Nephron progenitor cell (in vitro differentiated cells): ENCODE data around the gene PPFIBP2.

ENCODE experiments used
- DNase-seq: peaks from one replicate; pipeline ENCODE4 v3.0.0; 2021
- H3K27ac Mint-ChIP-seq: 2 replicates; pipeline ENCODE4 v1.8.0; 2021; ENCODE audit warnings: mild to moderate bottlenecking, moderate library complexity, mixed read lengths
- H3K27me3 Mint-ChIP-seq: 2 replicates; pipeline ENCODE4 v1.8.0; 2021; ENCODE audit warnings: mild to moderate bottlenecking, low read depth, mixed read lengths; ENCODE audit not compliant: poor library complexity
- H3K36me3 Mint-ChIP-seq: 2 replicates; pipeline ENCODE4 v1.8.0; 2021; ENCODE audit warnings: low read depth, mixed read lengths
- H3K4me1 Mint-ChIP-seq: 2 replicates; pipeline ENCODE4 v1.8.0; 2021; ENCODE audit warnings: mixed read lengths
- H3K4me3 Mint-ChIP-seq: 2 replicates; pipeline ENCODE4 v1.8.0; 2021; ENCODE audit warnings: mild to moderate bottlenecking, moderate library complexity, mixed read lengths
- H3K9me3 Mint-ChIP-seq: 2 replicates; pipeline ENCODE4 v1.8.0; 2021; ENCODE audit warnings: mild to moderate bottlenecking, moderate library complexity, mixed read lengths
- TF ChIP-seq, protein P1 (sequence below): fragments of 200-600 bp; sonication (generic); IDR thresholded peaks from 2 replicates; pipeline ENCODE4 v1.5.0; 2021; ENCODE audit warnings: antibody characterized with exemption

PPFIBP2 gene

DNA sequence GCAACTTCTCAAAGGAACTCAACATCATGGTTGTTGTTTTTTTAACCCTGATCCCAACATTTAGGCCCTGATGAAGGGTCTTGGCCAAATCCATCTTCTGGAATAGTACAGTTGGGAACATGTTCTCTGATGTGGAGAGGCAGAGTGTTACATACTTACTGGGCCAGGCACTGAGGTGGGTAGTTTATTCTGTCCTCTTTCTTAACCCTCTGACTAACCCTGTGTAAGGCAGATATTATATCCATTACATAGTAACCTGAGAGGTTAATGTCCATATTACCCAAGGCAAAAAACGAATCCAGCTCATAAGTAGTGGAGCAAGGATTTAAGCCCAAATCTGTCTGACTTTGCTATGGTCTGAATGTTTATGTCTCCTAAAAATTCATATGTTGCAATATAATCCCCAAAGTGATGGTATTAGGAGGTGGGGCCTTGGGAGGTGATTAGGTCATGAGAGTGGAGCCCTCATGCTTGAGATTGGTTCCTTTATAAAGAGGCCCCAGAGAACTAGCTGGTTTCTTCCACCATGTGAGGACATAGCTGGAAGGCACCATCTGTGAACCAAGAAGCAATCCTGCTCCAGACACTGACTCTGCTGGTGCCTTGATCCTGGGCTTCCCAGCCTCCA is 16.3 kb downstream of the PPFIBP2 start:
- TF ChIP-seq, protein P1, sequence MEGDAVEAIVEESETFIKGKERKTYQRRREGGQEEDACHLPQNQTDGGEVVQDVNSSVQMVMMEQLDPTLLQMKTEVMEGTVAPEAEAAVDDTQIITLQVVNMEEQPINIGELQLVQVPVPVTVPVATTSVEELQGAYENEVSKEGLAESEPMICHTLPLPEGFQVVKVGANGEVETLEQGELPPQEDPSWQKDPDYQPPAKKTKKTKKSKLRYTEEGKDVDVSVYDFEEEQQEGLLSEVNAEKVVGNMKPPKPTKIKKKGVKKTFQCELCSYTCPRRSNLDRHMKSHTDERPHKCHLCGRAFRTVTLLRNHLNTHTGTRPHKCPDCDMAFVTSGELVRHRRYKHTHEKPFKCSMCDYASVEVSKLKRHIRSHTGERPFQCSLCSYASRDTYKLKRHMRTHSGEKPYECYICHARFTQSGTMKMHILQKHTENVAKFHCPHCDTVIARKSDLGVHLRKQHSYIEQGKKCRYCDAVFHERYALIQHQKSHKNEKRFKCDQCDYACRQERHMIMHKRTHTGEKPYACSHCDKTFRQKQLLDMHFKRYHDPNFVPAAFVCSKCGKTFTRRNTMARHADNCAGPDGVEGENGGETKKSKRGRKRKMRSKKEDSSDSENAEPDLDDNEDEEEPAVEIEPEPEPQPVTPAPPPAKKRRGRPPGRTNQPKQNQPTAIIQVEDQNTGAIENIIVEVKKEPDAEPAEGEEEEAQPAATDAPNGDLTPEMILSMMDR = no peak
- DNase-seq = no peak
- peaks cover 24% of the 10 kb centered on the region for H3K27me3 Mint-ChIP-seq
- no peaks in the 10 kb centered on the region for H3K36me3 Mint-ChIP-seq
- H3K4me1 Mint-ChIP-seq = peaks cover 6% of the 10 kb centered on the region
- H3K4me3 Mint-ChIP-seq = no peak overlapping the region
- H3K27ac Mint-ChIP-seq = no peak overlapping the region
- H3K9me3 Mint-ChIP-seq = no peaks in the 10 kb centered on the region

DNA sequence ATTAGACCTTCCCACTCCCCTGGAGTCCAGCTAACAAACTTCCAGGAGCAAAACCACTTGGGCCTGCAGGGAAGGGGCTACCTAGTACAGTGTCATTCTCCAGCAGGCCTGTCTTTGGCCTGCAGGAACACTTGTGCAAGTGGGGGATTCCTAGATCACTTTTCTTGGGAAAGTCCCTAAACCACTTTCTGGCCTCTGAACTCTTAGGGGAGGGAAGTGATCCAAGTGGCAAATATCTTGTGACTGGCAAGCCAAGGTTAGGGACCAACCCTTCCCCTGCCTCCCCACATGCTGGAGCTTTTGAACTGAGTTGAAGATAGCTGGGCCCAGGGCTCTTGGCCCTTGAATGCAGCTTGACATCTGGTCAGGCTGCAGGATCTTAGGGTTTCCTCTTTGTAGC is 17.2 kb downstream of the PPFIBP2 start:
- no peaks in the 10 kb centered on the region for H3K9me3 Mint-ChIP-seq
- peaks cover 8% of the 10 kb centered on the region for H3K4me1 Mint-ChIP-seq
- no peak overlapping the region for H3K27ac Mint-ChIP-seq
- H3K4me3 Mint-ChIP-seq = no peak overlapping the region
- no peaks in the 10 kb centered on the region for H3K36me3 Mint-ChIP-seq
- no peak for DNase-seq
- peaks cover 28% of the 10 kb centered on the region for H3K27me3 Mint-ChIP-seq
- TF ChIP-seq, protein P1 = no peak

DNA sequence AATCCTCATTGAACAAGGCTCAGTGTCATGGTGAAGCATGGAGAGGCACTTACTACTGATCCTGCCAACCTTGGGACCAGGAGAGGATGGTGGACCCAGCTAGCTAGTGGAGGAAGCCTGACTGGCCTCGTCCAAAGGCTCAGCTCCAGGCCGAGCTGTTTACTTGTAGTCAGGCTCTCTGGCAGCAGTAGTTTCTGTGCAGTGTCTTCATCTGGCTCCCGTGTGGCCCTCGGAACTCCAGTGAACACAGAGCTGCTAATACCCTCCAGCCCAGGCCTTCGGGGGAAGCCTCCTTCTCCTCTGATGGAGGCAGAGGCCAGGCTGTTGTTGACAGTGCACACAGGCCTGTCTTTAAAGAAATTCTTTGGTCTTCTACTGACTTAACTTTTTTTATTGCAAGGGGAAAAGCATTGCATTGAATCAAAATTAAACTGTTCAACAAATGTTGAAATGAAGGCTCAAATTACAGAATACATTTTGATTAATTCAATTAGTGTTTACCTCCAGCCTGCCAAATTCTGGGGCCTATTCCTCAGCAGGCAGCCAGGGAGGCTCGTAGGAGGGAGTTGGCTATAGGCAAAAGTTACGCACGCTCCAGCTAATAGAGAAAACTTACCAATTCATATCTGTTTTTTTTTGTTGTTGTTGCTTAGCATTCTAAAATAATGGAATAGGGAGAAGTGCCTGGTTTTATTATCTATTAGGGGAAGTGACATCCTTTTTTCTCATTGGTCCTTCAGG is 18.8 kb downstream of the PPFIBP2 start:
- DNase-seq = no peak

DNA sequence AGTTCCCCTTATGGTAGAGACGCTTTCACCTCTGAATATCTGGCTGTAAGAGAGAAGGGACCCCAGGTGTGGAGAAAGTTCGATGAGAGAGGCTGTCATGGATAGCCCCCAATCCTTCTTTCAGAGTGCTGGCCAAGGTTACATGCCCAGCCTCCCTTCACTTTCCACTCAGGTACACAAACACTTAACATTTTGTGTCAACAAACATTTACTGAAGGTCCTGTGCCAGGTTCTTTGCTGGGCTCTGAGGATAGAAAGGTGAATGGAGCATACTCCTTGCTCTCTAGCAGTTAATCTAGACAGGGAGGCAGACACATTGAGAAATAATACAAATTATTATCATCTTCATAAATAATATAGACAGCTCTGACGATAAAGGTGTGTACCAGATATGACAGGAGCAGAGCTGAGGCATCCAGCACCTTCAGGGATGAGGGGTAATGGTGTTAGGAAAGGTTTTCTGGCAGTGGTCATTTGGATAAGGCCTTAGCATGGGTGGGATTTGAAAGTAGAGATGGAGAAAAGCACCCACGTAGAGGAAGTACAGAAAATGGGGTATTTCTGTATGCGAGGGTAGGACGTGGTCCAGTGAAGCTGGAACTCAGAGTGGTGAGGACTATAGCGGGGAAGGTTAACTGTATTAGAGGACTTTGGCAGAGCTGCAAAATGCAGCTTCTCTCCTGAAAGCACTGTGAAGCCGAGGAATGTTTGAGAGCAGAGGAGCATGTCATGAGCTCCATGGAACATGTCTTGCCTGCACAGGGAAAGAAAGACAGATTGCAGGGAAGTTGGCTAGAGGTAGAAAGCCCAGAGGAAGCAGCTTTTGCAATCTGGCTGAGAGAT is 19.6 kb downstream of the PPFIBP2 start:
- Mint-ChIP-seq H3K36me3 (no peaks in the 10 kb centered on the region), H3K27ac (no peak overlapping the region), H3K4me1 (peaks cover 14% of the 10 kb centered on the region), H3K4me3 (no peak overlapping the region), H3K27me3 (peaks cover 37% of the 10 kb centered on the region), H3K9me3 (no peaks in the 10 kb centered on the region)
- TF ChIP-seq, protein P1 = no peak
- no peak for DNase-seq

More for the DNA sequence above, 18.8 kb downstream of the PPFIBP2 start:
- no peak overlapping the region for H3K4me3 Mint-ChIP-seq
- H3K9me3 Mint-ChIP-seq = no peaks in the 10 kb centered on the region
- peaks cover 14% of the 10 kb centered on the region for H3K4me1 Mint-ChIP-seq
- H3K27ac Mint-ChIP-seq = no peak overlapping the region
- TF ChIP-seq, protein P1 = no peak
- H3K27me3 Mint-ChIP-seq = peaks cover 32% of the 10 kb centered on the region
- H3K36me3 Mint-ChIP-seq = no peaks in the 10 kb centered on the region

DNA sequence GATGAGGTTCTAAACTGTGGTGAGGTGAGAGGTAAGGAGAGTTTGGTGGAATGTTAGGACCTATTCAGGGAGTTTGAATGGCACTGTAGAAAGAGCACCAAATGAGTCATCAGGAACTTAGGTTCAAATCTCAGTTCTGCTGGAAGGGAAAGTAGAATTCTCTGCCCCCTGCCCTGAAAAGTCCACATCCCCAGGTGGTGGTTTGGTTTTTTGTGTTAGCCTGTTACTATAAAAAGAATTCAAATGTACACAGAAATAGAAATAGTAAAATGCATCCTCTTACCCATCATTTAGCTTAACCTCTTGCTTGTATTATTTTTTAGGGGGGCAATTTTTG is 20.2 kb downstream of the PPFIBP2 start:
- peaks cover 38% of the 10 kb centered on the region for H3K27me3 Mint-ChIP-seq
- H3K27ac Mint-ChIP-seq = no peak overlapping the region
- no peak for DNase-seq
- no peaks in the 10 kb centered on the region for H3K9me3 Mint-ChIP-seq
- H3K36me3 Mint-ChIP-seq = no peaks in the 10 kb centered on the region
- no peak overlapping the region for H3K4me3 Mint-ChIP-seq
- TF ChIP-seq, protein P1 = no peak
- H3K4me1 Mint-ChIP-seq = peaks cover 14% of the 10 kb centered on the region
